Thyroid gland (tissue), 4 donors: ENCODE results near the gene ADAMTSL1. TPM values are rescaled to one million over a fixed set of nuclear protein-coding genes. Genes with fewer than 3 reads are reported as not detected.

Experiments
- DNase-seq, 2 donors: peaks; one replicate each; pipeline ENCODE4 v3.0.0-alpha.2; 2019
- H3K27ac ChIP-seq, 3 donors: fragments of 200-600 bp; sonication (generic); 1 replicate in 2 of 3; 2 replicates in 1 of 3; pipeline ENCODE4 v1.5.1; 2016 to 2019; ENCODE audit warnings: mild to moderate bottlenecking in 1 of 3, moderate library complexity in 1 of 3
- H3K27me3 ChIP-seq: fragments of 200-600 bp; sonication (generic); one replicate; pipeline ENCODE4 v1.5.1; 2019
- H3K36me3 ChIP-seq, 2 donors: fragments of 200-600 bp; sonication (generic); one replicate each; pipeline ENCODE4 v1.5.1; 2016 to 2019
- H3K4me1 ChIP-seq, 2 donors: fragments of 200-600 bp; sonication (generic); one replicate each; pipeline ENCODE4 v1.5.1; 2017 to 2019
- H3K4me3 ChIP-seq, 3 donors: fragments of 200-600 bp; sonication (generic); replicated peaks in 1 of 3; 1 replicate in 2 of 3; 2 replicates in 1 of 3; pipeline ENCODE4 v1.5.1; 2016; ENCODE audit warnings: mild to moderate bottlenecking in 1 of 3
- H3K9me3 ChIP-seq: fragments of 200-600 bp; sonication (generic); one replicate; pipeline ENCODE4 v1.5.1; 2017
- POLR2A ChIP-seq, 2 donors: fragments of 450-650 bp; IDR thresholded peaks; one replicate each; pipeline ENCODE4 v1.6.1; 2017; ENCODE audit warnings: antibody characterized with exemption in 2 of 2, mild to moderate bottlenecking in 2 of 2, moderate library complexity in 1 of 2
- WGBS, 2 donors: methylation state at CpG; one replicate each; pipeline ENCODE4 v1.1.5; 2017; 5-methylcytosine and 5-hydroxymethylcytosine counted together
- intact Hi-C: fragments of 100-400 bp; cut with DNase I; formaldehyde crosslinking; loops from one replicate; pipeline ENCODE4 v1.15.1; 2023
- total RNA-seq, 4 donors: library from RNA; depleted of rRNA; stranded (reverse); fragments of >200 nt; gene quantifications; one replicate each; pipeline ENCODE4 v1.2.3, GENCODE V29; 2016
- TF ChIP-seq, protein P1 (sequence below), 6 experiments: fragments of 200-600 bp in 3 of 6; fragments of 450-650 bp in 3 of 6; sonication (generic) in 3 of 6; IDR thresholded peaks; one replicate each; pipeline ENCODE4 v1.5.1; 2016 to 2019; ENCODE audit warnings: antibody characterized with exemption in 6 of 6, mild to moderate bottlenecking in 2 of 6, inconsistent platforms in 1 of 6, moderate library complexity in 1 of 6

Gene ADAMTSL1
- total RNA-seq, 4 donors from 2014 or later = 1.6 to 9.0 (median 4.8) TPM

DNA sequence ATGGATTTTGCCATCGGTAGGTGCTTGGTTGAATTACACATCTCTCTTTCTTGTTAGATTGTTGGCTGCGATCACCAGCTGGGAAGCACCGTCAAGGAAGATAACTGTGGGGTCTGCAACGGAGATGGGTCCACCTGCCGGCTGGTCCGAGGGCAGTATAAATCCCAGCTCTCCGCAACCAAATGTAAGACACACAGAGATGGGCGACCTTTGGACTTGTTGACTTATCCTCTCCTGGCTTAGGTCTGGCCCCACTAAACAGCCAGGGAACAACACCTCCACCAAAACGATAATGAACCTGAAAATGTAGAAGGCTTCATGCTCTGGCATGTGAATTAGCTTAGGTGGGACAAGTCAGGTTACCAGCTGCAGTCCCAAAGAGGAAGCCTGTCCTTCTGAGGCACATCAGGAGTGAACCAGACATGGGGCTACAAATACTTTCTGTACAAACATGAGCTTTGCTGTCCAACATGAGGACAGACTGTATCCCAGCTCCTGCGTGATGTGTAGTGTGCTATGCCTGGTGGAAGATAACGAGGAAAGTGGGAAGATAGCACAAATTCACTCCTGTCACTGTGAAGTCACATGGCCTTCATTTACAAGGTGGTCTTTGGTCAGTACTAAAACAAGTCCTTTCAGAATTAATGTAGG lies 148.4 kb downstream of the ADAMTSL1 start:
- 96 to 97% methylated on average over 11 of the region's 11 CpGs for WGBS, 2 donors
- no peak for DNase-seq

DNA sequence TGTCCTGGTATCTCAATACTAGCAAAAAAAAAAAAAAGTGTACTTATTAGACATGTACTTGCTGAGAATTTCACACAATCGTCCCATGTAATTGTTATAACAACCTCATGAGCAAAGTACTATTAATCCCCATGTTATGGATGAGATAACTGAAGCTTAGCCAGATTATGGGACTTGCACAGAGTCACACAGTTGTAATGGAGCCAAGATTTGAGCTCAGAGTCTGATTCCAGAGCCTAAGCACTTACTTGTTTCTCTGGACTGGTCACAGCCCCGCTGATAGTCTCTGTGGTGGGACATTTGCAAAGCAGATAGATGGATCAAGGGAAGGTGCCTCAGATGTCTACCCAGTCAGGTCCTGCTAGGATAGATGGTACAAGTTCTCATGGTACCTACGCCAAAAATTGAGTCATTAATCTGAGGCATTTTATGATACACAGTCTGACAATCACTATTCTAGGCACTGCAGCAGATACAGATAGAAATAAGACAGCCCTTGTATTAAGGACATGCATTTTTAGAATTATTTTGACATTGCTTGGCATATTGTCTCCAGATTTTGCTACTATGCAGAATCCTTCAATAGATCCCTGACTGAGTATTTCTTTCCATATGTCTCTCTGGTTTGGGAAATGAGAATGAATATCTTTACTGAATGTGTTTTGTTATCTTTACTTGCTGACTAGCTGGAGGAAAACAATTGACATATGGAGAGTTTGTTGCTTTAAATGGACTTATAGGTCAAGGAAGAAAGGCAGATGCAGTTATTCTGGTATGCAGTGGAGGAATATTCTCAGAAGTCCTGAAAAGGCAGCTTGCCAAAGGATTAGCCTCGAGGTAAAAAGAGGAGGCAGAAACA lies 149.5 kb downstream of the ADAMTSL1 start:
- no peaks in the 10 kb centered on the region for H3K27me3 ChIP-seq
- H3K27ac ChIP-seq = no peak overlapping the region
- TF ChIP-seq POLR2A (IDR thresholded peaks at IDR 0.05) = no peak
- no peaks in the 10 kb centered on the region for H3K36me3 ChIP-seq
- no peak for DNase-seq
- no peaks in the 10 kb centered on the region for H3K9me3 ChIP-seq
- H3K4me3 ChIP-seq = no peak overlapping the region
- intact Hi-C loops = no loop called here
- H3K4me1 ChIP-seq = no peaks in the 10 kb centered on the region
- WGBS, 2 donors = 73 to 86% methylated on average over 4 of the region's 4 CpGs

More for the DNA sequence above, 148.4 kb downstream of the ADAMTSL1 start:
- no peak overlapping the region for H3K27ac ChIP-seq
- no peaks in the 10 kb centered on the region for H3K27me3 ChIP-seq
- intact Hi-C loops = no loop called here
- TF ChIP-seq, protein P1, sequence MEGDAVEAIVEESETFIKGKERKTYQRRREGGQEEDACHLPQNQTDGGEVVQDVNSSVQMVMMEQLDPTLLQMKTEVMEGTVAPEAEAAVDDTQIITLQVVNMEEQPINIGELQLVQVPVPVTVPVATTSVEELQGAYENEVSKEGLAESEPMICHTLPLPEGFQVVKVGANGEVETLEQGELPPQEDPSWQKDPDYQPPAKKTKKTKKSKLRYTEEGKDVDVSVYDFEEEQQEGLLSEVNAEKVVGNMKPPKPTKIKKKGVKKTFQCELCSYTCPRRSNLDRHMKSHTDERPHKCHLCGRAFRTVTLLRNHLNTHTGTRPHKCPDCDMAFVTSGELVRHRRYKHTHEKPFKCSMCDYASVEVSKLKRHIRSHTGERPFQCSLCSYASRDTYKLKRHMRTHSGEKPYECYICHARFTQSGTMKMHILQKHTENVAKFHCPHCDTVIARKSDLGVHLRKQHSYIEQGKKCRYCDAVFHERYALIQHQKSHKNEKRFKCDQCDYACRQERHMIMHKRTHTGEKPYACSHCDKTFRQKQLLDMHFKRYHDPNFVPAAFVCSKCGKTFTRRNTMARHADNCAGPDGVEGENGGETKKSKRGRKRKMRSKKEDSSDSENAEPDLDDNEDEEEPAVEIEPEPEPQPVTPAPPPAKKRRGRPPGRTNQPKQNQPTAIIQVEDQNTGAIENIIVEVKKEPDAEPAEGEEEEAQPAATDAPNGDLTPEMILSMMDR (IDR thresholded peaks at IDR 0.05) = no peak
- TF ChIP-seq POLR2A (IDR thresholded peaks at IDR 0.05) = no peak
- no peak overlapping the region for H3K4me3 ChIP-seq
- H3K36me3 ChIP-seq = no peaks in the 10 kb centered on the region
- no peaks in the 10 kb centered on the region for H3K9me3 ChIP-seq
- H3K4me1 ChIP-seq = no peaks in the 10 kb centered on the region

DNA sequence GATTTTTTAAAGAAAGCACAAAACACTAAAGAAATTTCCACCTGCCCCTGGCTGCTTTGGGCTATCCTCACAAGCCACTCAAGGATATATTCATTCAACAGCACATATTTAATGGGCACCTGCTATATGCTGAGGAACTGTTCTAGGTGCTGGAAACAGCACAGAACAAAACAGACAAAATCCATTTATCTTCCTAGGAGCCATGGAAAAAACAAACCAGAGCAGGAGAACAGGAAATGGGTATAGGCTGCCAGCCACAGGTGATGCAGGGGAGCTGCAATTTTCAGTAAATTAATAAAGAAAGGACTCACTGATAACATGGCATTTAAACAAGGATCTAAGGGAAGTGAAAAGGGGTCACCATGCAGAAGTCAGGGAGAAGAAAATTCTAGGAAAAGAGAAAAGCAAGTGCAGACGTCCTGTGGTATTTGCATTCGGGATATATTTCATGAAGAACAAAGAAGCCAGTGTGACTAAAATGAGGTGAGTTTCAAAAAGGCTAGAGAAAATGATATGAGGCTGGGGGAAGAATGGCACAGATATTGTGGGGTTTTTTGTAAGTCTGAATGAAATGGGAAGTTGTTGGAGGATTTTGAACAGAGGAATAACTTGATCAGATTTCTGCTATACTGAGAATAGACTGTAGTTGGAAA lies 152.2 kb downstream of the ADAMTSL1 start:
- H3K27me3 ChIP-seq = no peaks in the 10 kb centered on the region
- no peak for DNase-seq
- intact Hi-C loops = no loop called here
- H3K36me3 ChIP-seq = no peaks in the 10 kb centered on the region
- TF ChIP-seq, protein P1 (IDR thresholded peaks at IDR 0.05) = no peak
- TF ChIP-seq POLR2A (IDR thresholded peaks at IDR 0.05) = no peak
- WGBS, 2 donors = 69 to 93% methylated on average over 2 of the region's 2 CpGs
- no peak overlapping the region for H3K27ac ChIP-seq
- H3K9me3 ChIP-seq = no peaks in the 10 kb centered on the region
- H3K4me1 ChIP-seq = no peaks in the 10 kb centered on the region
- H3K4me3 ChIP-seq = no peak overlapping the region

DNA sequence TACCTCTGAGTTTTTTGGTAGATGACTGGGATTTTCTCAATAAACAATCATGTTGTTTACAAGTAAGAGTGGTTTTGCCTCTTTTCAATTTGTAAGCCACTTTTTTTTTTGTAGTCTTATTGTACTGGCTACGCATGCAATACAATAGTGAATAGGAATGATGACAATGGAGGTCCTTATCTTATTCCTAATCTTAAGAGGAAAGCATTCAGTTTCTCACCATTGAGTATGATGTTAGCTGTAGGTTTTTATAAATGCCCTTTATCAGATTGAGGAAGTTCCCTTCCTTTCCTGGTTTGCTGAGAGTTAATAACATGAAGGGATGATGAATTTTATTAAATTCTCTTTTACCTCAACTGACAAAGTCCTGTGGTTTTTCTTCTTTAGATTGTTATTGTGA lies 155.2 kb downstream of the ADAMTSL1 start:
- no peaks in the 10 kb centered on the region for H3K36me3 ChIP-seq
- TF ChIP-seq, protein P1 (IDR thresholded peaks at IDR 0.05) = no peak
- TF ChIP-seq POLR2A (IDR thresholded peaks at IDR 0.05) = no peak
- no peak for DNase-seq
- no peak overlapping the region for H3K27ac ChIP-seq
- H3K9me3 ChIP-seq = no peaks in the 10 kb centered on the region
- H3K4me1 ChIP-seq = peaks cover 0 to 2% of the 10 kb centered on the region in 2 donors
- WGBS, 2 donors = 64 to 88% methylated on average over 1 of the region's 1 CpG
- H3K4me3 ChIP-seq = no peak overlapping the region
- intact Hi-C loops = no loop called here
- H3K27me3 ChIP-seq = no peaks in the 10 kb centered on the region

DNA sequence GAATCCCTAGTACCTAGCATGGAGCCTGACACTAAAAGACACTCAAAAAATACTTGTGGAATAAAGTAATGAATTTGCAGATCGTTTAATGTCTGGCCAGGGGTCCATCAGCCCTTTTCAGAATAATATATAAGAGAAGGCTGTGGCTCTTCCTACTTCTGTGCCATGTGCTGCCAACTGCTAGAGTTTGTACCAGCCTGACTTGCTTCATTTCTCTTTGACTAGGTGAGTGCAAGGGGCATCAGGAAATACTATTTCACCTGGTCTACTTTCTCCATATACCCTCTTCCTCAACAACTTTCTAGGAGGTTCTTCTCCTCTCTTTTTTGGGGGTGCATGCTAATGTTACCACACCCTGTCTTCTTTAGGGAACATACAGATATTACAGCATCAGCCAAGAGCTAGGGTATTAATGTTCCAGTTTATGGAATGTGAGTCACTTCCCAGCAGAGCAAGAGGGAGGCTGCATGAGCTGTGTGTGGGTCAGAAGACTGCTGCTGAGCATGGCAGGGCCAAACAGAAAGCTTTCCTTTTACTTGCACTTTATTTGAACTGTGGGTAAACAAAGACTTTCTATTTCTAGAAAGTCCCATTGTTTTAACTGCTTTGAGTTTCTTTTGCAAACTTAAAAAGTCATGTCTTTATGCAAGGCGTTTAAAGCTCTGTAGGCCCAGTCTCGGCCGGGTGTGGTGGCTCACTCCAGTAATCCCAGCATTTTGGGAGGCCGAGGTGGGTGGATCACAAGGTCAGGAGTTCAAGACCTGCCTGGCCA lies 158.9 kb downstream of the ADAMTSL1 start:
- 61 to 75% methylated on average over 5 of the region's 5 CpGs for WGBS, 2 donors
- peak overlapping the region in 1 of 3 donors; percentile 49 for H3K27ac ChIP-seq
- H3K4me1 ChIP-seq = peaks cover 0 to 2% of the 10 kb centered on the region in 2 donors
- no peak overlapping the region for H3K4me3 ChIP-seq
- DNase-seq = no peak
- intact Hi-C loops = no loop called here
- no peaks in the 10 kb centered on the region for H3K9me3 ChIP-seq
- TF ChIP-seq POLR2A (IDR thresholded peaks at IDR 0.05) = no peak
- TF ChIP-seq, protein P1 (IDR thresholded peaks at IDR 0.05) = no peak
- H3K27me3 ChIP-seq = no peaks in the 10 kb centered on the region
- H3K36me3 ChIP-seq = no peaks in the 10 kb centered on the region
